ENCODE measurements around the gene CXCL1. TPM values are rescaled to one million over a fixed set of nuclear protein-coding genes. Genes with fewer than 3 reads are reported as not detected.

CXCL1 gene
- total and polyA plus RNA-seq, 4 donors = 43.5 to 445 (median 50.6) TPM

DNA sequence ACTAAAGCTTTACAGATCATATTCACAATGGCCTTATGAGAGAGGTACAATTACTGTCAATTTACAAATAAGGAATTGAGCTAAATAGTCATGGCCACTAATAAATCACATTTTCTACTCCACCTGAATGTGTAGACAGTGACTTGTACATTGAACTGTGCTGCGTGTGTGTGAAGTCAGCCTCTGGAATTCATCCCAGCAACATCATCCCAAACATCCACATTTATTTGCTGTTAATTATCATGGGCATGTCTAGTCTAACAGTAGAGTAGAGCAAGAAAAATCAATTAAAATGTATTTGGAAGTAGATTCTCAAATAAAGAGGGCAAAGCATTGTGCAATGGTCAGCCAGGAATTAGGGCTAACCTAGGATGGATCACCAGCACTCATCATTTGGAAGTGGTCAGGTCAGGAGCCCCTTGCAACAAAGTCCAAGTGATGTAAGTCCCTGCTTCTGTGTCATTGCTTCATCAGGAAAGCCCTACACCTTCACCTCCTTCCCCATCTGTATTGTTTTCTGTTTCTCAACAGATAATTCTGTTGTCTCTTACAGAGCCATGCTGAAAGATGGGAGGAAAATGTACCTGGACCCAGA, 20.9 kb upstream of the CXCL1 start:
- 93 to 94% methylated on average over 1 of the region's 1 CpG for WGBS, 2 donors
- Histone ChIP-seq H3K27ac (ENCODE audit: low read depth in 1 of 2, low read length in 1 of 2) (no peak overlapping the region), H3K27me3 (ENCODE audit: control insufficient read depth in 3 of 3, insufficient read depth in 3 of 3, low read length in 2 of 3) (peaks cover 0 to 7% (median 0%) of the 10 kb centered on the region in 3 donors), H3K9ac (ENCODE audit: insufficient read depth in 1 of 2, low read length in 2 of 2) (no peak overlapping the region), H3K36me3 (ENCODE audit: control insufficient read depth in 4 of 4, insufficient read depth in 4 of 4, low read length in 4 of 4) (no peaks in the 10 kb centered on the region), H3K4me1 (ENCODE audit: control insufficient read depth in 5 of 5, insufficient read depth in 5 of 5, low read length in 5 of 5) (no peaks in the 10 kb centered on the region), H3K4me3 (no peak overlapping the region), H3K9me3 (ENCODE audit: control insufficient read depth in 4 of 4, insufficient read depth in 3 of 4, low read length in 3 of 4) (no peaks in the 10 kb centered on the region)
- DNase-seq (no peak), ATAC-seq (ENCODE audit: insufficient read depth, low FRiP score) (no peak)
- TF ChIP-seq, protein P1, sequence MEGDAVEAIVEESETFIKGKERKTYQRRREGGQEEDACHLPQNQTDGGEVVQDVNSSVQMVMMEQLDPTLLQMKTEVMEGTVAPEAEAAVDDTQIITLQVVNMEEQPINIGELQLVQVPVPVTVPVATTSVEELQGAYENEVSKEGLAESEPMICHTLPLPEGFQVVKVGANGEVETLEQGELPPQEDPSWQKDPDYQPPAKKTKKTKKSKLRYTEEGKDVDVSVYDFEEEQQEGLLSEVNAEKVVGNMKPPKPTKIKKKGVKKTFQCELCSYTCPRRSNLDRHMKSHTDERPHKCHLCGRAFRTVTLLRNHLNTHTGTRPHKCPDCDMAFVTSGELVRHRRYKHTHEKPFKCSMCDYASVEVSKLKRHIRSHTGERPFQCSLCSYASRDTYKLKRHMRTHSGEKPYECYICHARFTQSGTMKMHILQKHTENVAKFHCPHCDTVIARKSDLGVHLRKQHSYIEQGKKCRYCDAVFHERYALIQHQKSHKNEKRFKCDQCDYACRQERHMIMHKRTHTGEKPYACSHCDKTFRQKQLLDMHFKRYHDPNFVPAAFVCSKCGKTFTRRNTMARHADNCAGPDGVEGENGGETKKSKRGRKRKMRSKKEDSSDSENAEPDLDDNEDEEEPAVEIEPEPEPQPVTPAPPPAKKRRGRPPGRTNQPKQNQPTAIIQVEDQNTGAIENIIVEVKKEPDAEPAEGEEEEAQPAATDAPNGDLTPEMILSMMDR (IDR thresholded peaks at IDR 0.05; ENCODE audit: control extremely low read depth, extremely low read depth) = no peak

DNA sequence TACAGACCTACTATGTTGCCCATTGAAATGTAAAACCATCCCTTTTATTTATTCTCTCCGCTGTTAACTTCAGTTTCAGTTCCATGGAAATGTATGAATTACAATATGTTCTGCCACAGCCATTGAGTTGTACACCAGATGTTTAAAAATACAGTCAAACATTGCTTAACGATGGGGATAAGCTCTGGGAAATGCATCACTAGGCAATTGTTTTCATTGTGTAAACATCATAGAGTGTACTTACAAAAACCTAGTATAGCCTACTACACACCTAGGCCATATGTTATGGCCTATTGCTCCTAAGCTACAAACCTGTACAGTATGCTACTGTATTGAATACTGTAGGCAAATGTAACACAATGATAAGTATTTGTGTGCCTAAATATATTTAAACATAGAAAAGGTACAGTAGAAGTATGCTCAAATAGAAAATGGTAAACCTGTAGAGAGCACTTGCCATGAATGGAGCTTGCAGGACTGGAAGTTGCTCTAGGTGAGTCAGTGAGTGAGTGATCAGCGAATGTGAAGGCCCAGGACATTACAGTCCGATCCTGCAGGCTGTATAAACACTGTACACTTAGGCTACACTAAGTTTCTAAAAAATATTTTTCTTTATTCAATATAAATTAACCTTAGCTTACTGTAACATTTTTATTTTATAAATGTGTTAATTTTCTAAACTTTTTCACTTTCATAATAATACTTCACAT, 18.8 kb upstream of the CXCL1 start:
- WGBS, 2 donors = 75 to 88% methylated on average over 4 of the region's 4 CpGs
- no peak overlapping the region for H3K4me3 ChIP-seq
- no peaks in the 10 kb centered on the region for H3K36me3 ChIP-seq (ENCODE audit: control insufficient read depth in 4 of 4, insufficient read depth in 4 of 4, low read length in 4 of 4)
- H3K27ac ChIP-seq (ENCODE audit: low read depth in 1 of 2, low read length in 1 of 2) = no peak overlapping the region
- peaks cover 0 to 13% (median 0%) of the 10 kb centered on the region in 3 donors for H3K27me3 ChIP-seq (ENCODE audit: control insufficient read depth in 3 of 3, insufficient read depth in 3 of 3, low read length in 2 of 3)
- no peaks in the 10 kb centered on the region for H3K9me3 ChIP-seq (ENCODE audit: control insufficient read depth in 4 of 4, insufficient read depth in 3 of 4, low read length in 3 of 4)
- H3K4me1 ChIP-seq (ENCODE audit: control insufficient read depth in 5 of 5, insufficient read depth in 5 of 5, low read length in 5 of 5) = no peaks in the 10 kb centered on the region
- ATAC-seq (ENCODE audit: insufficient read depth, low FRiP score) (no peak), DNase-seq (no peak)
- TF ChIP-seq, protein P1 (IDR thresholded peaks at IDR 0.05; ENCODE audit: control extremely low read depth, extremely low read depth) = no peak
- H3K9ac ChIP-seq (ENCODE audit: insufficient read depth in 1 of 2, low read length in 2 of 2) = no peak overlapping the region

DNA sequence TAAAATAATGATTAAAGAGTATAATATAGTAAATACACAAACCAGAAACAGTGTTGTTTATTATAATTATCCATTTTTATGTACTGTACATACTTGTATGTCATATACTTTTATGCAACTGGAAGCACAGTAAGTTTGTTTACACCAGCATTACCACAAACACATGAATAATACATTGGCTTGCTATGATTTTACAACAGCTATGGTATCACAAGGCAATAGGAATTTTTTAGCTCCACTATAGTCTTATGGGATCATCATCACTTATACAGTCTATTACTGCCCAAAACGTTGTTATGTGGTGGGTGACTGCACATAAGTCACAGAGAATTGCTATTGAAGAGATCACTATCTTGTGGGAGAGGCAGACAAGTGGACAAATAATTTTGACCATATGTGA, 17.9 kb upstream of the CXCL1 start:
- H3K4me1 ChIP-seq (ENCODE audit: control insufficient read depth in 5 of 5, insufficient read depth in 5 of 5, low read length in 5 of 5) = no peaks in the 10 kb centered on the region

More for the DNA sequence above, 17.9 kb upstream of the CXCL1 start:
- DNase-seq (no peak), ATAC-seq (ENCODE audit: insufficient read depth, low FRiP score) (no peak)
- H3K27me3 ChIP-seq (ENCODE audit: control insufficient read depth in 3 of 3, insufficient read depth in 3 of 3, low read length in 2 of 3) = peaks cover 0 to 13% (median 0%) of the 10 kb centered on the region in 3 donors
- TF ChIP-seq, protein P1 (IDR thresholded peaks at IDR 0.05; ENCODE audit: control extremely low read depth, extremely low read depth) = no peak
- no peaks in the 10 kb centered on the region for H3K36me3 ChIP-seq (ENCODE audit: control insufficient read depth in 4 of 4, insufficient read depth in 4 of 4, low read length in 4 of 4)
- H3K27ac ChIP-seq (ENCODE audit: low read depth in 1 of 2, low read length in 1 of 2) = no peak overlapping the region
- WGBS, 2 donors = 76 to 86% methylated on average over 1 of the region's 1 CpG
- H3K9ac ChIP-seq (ENCODE audit: insufficient read depth in 1 of 2, low read length in 2 of 2) = no peak overlapping the region
- no peak overlapping the region for H3K4me3 ChIP-seq
- no peaks in the 10 kb centered on the region for H3K9me3 ChIP-seq (ENCODE audit: control insufficient read depth in 4 of 4, insufficient read depth in 3 of 4, low read length in 3 of 4)
